Right lung (tissue), 5 donors: ENCODE measurements around the gene MGMT. TPM values are rescaled to one million over a fixed set of nuclear protein-coding genes. Genes with fewer than 3 reads are reported as not detected.

Source experiments
- DNase-seq, 2 donors: peaks; one replicate each; pipeline ENCODE4 v3.0.0-alpha.2; 2013
- polyA plus RNA-seq, 5 donors: library from polyadenylated mRNA; unstranded; fragments of 120-200 nt; gene quantifications; one replicate each; pipeline versions ENCODE4 v1.2.1 to v1.2.3, GENCODE V29; 2013; ENCODE audit warnings: inconsistent platforms in 1 of 5, low replicate concordance in 1 of 5; ENCODE audit not compliant: insufficient read length in 5 of 5, insufficient read depth in 1 of 5

Gene MGMT
- polyA plus RNA-seq, 5 donors, result 12.1 to 22.3 (median 15.6) TPM

DNA sequence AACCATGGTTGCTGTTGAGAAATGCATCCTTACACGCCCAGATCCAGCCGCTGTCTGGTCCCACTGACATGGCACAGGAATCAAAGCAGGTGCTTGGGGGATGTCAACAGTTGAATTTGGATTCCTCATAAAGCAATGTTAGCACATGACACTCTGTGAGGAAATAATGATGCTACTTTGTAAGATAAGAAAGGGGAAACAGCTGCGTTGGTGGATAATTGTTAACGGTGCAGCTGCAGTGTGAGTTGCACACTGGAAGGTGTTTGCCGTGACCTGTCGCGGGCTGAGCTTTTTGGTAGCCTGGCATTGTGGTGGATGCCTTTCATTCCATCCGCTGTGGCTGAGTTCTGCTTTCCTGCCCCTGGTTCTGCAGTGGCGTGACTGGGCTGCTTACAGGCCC lies 113.9 kb downstream of the MGMT start:
- no peak for DNase-seq

DNA sequence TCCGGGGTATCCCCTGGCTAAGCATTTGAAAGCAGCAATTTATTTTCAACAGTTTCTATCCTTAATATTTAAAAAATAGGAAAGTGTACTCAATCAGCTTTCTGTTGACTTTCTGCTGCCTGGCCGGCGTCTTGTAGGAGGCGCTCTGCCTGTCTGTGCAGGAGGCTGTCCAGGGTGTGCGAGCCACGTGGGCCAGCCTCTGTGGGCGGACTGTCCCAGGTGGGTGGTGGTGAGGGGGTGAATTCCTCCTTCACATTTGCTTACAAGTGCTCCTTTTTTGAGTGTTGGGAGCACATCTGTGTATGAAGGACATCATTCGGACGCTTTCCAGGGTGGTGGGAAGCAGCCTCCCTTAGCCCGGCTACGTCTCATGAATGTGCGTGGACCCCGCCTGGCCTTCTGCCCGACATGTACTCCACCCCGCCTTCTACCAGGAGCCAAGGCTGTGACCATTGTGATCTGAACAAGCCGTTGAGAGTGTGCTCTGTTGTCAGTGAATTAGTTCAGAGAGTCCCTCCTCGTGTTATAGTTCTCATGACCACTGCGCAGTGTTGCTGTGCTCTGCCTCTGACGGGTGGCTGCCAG lies 114.9 kb downstream of the MGMT start:
- DNase-seq, result no peak

DNA sequence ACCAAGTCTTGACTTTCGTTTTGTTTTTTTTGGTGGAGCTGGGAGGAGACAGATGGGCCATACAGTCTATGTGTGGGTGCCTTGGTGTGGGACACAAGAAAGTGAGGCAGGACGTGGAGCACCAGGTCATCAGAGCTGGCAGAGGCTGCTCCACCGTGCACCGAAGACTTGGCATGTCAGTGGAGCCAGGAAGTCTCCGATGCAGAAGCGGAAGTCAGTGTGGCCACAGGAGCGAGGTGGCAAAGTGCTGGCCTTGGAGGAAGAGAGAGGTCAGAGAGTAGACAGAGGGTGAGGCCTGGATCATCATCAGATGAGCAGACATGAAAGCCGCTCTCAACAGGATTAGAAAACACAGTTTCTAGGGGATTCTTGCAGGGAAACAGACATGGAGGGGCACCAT lies 116.8 kb downstream of the MGMT start:
- DNase-seq, result no peak

DNA sequence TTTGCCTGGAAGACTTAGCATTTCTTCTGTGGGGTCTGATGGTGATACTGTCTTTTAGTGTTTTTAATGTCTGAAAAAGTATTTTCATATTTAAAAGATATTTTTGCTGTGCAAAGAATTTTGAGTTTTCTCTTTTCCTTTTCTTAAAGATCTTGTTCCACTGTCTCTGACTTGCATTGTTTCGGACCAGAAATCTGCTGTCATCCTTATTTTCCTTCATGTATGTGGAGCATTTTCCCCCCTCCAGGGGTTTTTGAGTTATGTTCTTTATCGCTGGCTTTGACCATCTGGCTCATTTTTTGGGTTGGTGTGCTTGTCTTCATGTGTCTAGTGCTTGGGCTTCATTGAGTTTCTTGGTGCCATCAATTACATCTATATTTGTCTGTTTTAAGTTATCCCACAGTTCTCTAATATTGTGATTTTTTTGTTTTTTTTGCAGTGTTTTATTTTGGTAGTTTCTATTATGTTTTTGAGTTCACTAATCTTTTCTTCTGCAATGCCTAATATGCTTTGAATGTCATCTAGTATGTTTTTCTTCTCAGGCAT lies 119.9 kb downstream of the MGMT start:
- DNase-seq, result no peak

DNA sequence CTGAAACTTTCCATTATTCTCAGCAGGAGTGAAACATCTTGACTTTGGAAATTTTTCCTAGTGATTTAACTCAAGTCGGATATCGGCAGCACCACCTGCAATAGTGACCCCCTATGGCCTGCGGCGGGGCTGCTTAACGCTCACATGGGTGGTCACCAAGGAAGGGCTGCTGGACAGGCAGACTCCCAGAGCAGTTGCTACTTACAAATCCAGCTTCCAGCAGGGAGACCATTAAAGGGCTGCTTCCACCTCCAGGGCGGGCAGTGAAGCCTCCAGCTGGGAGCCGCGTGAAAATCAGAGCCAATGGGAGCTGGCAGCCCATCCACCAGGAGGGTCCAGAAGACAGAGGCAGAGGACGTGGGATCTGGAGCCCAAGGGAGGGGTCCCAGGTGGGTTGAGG lies 122.5 kb downstream of the MGMT start:
- DNase-seq, result no peak

DNA sequence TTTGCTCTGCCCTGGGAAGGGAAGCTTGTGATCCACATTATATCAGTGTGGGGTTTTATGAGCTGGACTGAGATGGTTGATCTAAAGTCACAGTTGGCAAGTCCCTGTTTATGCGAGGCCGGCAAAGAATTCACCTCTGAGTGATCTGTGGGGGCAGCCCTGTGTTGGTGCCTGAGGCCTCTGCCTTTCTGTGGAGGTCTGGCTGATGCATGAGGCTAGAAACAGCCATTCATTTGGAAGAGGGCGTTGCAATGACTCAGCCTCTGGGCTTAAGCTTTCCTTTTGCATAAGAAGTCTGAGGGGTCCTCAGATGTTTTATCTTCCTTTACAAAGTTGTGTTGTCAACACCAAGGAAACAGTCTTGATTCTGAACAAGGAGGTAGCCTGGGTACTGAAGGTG lies 126.9 kb downstream of the MGMT start:
- DNase-seq, result no peak

DNA sequence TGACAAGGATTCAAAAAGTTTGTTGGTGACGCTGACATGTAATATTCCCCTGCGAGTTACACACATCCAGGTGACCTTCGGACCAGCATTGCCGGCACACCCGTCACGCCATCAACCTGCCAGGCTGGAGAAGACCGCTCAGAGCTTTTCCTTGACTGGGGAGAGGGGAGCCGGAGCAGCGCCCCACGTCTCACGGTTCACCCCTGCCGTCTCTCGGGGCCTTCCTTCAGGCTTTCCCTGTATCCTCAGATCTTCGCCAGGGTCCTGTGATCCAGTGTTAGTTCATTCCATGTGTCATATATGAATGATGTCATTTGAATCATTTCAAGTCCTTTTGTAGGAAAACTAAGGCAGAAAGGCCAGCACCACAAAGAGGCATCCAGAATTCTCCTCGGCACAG lies 127.8 kb downstream of the MGMT start:
- no peak for DNase-seq

DNA sequence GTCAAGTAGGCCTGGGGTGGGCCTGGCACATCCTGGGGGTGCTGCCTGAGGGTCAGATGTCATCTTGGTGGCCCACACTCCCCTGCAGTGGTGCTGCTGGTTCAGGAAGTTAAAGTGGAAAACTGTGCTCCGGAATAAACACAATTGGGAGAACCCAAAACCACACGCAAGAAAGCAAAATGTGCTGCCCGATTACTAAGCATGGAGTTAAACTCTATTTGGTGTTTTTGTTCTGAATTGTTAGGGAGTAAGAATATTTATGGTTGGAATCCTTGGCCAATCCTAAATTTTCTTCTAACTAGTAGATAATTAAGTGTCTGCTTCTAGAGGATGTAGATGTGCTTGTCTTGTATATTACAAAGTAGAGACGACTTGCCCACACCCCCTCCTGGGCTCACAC lies 131.4 kb downstream of the MGMT start:
- DNase-seq, result no peak

DNA sequence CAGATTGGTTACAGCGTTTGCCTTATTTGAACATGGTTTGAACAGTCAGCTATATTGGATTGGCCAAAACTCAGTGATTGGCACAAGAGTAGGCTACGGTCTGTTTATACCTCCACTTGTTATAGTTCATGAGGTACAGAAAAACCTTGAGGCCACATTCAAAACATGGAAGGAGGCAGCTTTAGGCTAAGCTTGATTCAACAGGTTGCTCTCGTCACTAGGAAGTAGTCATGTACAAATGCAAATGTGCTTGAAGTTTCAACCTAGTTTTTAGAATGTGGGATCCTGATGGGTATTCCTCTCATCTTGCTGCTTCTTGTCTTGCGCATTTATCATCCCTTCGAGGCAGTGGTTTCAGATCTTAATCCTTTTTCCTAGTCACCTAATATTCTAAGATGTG lies 132.1 kb downstream of the MGMT start:
- DNase-seq, result no peak

DNA sequence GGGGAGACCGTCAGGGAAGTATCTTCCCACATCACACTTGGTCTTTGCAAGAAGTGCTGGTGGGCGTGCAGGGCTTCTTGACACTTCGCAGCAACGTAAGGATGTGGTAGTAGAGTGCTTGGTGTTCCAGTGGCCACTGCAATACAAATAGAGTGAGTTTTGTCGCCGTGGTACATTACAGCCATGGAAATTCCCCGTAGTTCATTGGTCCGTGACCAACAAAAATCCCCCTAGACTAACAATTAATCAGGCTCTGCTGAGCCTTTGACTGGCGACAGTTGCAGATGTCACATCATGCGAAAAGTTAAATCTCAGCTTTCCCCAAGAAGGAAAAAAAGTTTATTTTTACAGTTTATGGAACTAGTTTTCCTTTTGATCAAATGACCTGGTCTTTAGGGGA lies 134.7 kb downstream of the MGMT start:
- DNase-seq, result no peak

DNA sequence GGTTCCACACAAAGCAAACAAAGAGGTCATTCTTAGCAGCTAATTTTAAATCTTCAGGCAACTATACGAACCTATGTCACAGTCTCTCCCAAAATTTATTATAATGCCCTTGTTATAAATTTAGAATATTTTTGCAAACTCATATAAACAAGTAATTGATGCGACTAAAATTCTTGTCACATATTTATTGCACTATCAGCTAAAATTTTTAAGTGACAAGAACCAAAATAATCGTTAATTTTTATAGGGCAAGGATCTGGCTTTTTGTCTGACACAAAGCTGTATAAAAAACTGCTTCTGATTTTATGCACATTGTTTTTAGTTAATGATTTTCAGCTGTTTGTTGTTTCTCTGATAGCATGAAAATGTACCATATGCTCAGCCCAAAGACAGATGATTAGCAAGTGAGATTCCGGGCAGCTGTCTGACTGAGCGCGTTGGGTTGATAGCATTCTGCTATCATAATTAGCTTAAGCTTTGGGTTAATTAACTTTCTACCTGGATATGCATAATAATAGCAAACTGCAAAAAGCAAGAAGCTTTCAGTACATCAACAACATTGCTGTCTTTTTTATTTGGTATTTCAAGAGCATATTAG lies 136.0 kb downstream of the MGMT start:
- DNase-seq, result no peak

DNA sequence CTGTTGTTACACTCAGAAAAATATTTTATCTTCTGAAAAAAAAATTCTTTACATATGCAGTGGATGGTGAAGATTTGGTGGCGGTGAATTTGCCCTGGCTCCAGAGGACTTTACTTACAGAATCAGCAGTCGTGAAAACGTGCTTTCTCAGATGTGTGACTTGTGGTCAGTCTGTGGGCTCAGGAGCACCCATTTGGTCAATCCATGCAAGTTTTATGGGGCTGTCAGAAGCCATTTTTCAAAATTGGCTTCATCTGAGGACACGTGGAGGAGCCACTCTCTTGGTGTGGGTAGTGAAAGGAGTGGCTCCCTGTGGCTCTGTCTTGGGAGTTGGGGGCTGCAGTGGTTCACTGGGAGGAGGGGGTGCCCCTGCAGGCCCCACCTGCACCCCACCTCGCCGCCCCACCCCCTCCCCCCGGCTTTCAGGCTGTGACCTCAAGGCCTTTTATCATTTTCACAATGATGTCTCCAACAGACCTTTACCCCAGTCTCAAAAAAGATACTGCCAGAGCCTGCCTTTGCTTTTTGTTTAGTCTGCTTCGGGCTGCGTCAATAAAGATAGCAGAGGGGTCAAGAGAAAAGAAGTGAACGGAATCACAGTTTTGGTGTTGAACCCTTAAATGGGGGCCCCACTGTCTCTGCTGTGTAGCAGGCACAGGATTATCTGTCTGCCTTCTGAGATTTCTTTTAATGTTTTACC lies 137.4 kb downstream of the MGMT start:
- no peak for DNase-seq

DNA sequence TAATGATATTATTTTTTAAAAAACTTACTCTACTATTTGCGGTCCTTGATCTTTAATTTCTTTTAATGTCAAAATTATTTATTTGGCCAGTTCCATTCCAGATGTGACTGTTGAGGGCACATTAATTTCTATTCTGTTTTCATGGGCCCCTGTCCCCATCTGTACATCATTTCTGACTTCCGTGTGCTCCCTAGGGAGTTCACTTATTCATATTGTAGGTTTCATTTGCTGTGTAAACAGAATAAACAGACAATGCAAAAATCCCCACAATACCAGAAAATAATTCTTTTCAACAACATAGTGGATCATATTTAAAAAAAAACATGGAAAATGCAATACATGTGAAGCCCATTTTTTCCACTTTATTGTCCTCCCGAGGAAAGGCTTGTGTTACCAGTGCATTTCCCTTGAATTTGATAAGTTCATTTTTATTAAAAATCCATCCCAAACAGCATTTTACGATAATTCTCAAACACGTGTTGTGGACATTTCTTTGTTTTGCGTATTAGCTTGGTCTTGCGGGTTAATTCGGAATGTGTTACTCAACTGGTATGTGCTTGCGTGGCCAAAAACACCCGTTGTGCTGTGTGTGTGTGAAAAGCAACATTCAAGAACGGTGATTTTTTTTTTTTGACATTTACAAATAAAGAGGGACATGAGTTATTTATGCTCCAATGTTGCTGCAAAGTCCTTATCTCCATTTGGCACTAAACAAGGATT lies 138.4 kb downstream of the MGMT start:
- DNase-seq, result no peak

DNA sequence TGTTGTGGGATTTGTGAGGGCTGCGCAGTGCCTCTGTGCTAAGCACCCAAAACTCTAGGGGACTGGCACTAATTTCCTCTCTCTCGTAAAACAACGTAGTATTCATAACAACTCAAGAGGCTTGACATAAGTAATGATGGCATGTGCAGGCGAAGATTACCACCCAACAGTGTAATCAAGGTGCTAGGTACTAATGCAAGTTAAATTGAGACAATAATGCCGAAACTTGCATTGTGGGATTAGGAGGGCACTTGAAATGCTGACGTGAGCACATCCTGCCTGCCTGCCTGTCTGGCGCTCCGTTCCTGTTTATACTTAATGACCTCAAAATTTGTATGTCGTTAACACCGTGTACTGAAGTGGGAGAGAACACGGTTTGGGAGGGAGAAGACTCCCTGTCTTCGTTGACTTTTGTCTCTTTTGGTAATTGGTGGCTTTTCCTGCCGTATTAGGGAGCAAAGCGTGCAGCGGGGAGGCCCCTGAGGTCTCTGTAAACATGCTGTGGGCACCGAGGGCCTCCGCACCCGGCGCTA lies 139.0 kb downstream of the MGMT start:
- no peak for DNase-seq

DNA sequence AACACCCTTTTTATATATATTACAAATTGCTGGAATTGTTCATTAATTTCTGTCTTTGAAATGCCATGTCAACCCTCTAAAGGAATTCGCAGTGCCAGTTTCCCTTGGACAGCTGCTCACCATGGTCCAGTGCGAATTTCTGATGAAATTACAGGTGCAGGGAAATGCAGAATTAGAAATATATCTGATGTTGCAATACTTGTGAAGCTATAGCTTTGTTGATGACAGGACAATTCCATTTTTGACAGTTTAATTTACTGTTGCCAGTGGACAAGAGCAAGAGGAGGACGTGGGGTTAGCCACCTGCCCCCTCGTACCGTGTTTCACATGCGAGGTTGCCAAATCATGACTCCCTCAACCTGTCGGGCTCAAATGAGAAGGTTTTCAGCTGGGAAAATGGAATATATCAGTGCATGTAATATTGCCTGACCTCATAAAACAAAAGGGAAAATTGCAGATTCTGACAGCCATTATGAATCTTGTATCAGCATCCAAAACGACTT lies 140.6 kb downstream of the MGMT start:
- DNase-seq, result no peak

DNA sequence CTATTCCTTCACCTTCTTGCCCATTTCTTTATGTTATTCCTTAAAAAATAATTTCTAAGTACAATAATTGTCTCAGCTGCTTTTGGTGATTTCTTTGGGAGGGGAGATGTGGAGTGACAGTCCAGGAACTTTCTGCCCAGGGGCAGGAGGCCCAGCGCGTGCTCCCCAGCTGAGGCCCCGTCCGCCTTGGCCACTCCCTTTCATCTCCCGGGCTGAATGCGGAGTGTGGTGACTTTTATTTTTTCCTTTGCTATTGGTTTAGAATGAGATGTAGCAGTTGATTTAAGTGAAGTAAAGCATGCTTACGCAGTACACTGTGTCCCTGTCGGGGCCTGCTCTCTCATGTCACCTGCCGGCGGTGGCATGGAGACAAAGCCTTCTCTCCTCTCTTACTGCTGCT lies 141.6 kb downstream of the MGMT start:
- no peak for DNase-seq

DNA sequence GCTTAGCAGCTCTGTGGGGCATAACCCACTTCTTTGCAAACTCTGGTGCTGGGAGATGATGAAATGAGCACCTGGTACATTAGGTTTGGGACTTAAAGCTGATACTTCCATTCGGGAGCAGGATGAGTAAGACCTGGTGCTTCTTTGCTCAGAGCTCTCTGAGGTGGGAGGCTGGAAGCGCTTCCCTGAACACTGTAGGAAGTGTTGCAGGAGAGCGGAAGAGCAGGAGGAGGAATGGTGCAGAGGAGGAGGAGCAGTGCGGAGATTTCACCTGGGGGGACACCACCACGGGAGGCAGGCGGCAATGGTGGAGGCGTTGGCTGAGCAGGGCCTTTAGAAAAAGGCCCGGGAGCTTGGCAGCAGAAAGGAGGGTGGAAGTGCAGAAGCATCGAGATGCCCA lies 142.5 kb downstream of the MGMT start:
- DNase-seq, result no peak

DNA sequence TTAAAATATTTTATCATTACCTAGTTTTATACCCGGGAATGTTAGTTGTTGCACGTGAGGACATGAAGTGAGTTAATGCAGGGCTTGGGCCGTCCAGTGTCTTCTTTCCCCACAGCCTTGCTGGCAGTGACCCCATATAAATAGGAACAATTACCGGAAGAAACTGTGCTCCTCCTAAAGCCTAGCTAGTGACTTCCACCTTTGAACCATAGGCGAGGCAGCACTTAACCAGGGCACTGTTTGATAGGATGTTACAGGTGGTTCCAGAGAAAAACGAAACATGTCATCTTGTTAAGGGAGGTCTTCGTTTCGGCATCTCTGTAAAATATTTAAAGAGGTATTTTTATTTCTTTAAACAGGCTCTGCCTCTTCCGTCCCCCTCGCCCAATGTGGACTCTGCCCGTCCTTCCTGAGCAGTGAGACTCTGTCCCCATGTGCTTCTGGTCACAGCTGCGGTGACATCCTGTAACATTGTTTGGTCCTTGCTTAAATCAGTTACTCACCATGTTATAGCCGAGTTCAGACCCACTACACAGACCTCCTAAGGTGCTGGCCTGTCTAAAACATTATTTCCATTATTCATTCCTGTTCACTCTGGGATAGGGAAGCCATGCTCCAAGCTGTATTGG lies 145.6 kb downstream of the MGMT start:
- no peak for DNase-seq

DNA sequence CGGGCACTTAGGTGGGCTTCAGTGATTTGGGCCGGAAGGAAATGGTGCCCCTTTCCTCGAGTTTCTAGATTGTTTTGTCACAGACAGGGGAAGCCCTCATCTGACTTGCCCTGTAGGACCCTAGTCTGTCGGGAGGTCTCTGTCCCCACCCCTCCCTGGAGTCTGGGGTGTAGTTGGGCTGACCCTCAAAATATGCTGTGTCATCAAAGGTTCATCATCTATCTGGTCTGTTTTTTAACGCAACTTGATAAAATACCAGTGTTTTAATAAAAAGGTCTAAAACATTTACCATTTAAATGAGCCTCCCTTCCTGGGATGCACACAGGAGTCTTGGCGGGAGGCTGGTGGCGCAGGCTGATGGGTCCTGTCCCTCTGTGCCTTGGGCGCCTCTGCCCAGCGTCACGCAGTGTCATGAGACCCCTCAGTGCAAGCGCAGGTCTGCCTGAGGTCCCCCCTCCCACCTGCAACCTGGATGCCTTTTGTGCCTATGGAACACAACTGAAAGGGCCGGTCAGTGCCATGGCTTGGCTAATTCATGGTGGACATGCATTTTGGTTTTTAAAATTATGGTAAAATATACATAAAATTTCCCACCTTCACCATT lies 146.4 kb downstream of the MGMT start:
- no peak for DNase-seq

DNA sequence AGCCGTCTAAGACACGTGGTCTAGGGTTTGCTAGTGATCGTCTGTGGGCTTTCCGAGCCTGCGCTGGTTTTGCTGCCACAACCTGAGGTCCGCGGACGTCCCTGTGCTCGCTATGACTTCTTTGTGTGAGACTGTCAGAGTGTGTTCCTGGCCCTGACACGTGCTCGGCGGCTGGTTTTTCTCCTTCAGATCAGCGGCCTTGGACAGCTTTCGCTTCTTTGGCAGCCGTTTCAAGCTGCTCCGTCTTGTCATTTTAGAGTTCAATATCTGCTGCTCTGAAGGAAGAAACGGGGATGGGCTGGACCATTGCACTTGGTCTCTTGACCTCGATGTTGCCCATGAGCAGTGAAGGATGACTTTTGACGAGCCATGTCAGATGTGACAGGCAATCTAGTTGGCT lies 147.3 kb downstream of the MGMT start:
- DNase-seq, result no peak

DNA sequence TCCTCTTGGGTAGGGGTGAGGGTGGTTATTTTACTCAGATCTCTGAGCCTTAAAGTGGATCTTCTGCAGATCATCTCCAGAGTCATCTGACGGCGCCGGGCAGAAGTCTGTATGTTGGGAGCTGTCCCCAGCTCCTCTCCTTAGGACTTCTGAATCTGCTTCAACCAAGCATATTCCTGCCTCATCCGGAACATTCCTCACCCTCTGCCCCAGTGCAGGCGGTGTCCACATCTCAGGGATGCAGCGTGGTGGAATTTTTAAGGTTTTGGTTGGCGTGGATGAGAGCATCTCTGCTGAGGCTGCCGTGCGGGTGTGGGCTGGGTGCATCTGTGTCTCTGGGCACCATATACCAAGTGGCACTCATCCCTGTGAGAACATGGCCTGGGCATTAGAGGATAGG lies 148.3 kb downstream of the MGMT start:
- DNase-seq, result no peak
